Measurements from ENCODE around the gene CD300LG.
"Not testable (repeated sequence)": the region's sequence is repeated elsewhere in the genome, so short reads cannot be mapped to it uniquely, and the experiment has no call there.

Gene CD300LG

GRCh38 chr17:43846963-43847371 is at the start of gene CD300LG:
Gene CD300LG, plus strand, starts transcription at chr17:43847176. Its CDS starts 41 bp downstream, at chr17:43847217.
- DNase-seq (ENCODE audit: low spot score), result no peak

DNA sequence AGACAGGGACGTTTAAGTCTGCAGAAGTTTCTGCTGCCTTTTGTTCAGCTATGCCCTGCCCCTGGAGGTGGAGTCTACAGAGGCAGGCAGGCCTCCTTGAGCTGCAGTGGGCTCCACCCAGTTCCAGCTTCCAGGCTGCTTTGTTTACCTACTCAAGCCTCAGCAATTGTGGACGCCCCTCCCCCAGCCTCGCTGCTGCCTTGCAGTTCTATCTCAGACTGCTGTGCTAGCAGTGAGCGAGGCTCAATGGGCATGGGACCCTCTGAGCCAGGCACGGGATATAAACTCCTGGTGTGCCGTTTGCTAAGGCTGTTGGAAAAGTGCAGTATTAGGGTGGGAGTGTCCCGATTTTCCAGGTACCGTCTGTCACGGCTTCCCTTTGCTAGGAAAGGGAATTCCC is 49.0 kb upstream of the CD300LG start:
- not testable (repeated sequence) for DNase-seq (ENCODE audit: low spot score)

- no peak for DNase-seq (ENCODE audit: low spot score)
These were observed 47.9 kb upstream of the CD300LG start for GRCh38 chr17:43799047-43799446.

GRCh38 chr17:43800736-43801135 is 46.2 kb upstream of the CD300LG start:
- DNase-seq (ENCODE audit: low spot score), result no peak

- no peak for DNase-seq (ENCODE audit: low spot score)
These were observed 45.1 kb upstream of the CD300LG start for GRCh38 chr17:43801844-43802243.

DNA sequence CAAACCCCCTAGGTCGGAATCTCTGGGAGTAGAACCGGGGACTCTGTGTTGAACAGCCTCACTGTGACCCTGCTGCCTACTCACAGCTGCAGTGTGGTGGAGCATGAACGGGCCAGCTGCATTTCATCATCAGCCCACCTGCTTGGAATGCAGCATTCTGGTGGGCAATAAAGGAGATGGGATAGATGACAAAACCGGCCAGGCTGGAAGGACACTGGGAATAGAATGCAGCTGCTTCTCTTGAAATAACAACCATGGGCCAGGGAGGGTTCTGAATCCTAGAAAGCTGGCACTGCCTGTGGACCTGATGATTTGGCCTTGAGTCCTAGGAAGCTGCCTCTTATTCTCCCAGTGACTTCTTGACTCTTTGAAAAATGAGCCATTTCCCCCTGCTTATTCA is 43.2 kb upstream of the CD300LG start:
- no peak for DNase-seq (ENCODE audit: low spot score)

DNA sequence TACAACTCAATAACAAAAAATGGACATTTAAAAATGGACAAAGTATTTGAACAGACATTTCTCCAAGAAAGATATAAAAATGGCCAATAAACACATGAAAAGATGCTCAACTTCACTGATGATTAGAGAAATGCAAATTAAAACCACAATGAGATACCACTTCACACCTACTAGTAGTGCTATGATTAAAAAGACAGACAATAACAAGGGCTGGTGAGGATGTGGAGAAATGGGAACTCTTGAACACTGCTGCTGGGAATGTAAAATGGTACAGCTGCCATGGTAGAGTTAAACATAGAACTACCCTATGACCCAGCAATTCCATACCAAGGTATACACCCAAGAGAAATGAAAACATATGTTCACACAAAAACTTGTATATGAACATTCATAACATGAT is 41.9 kb upstream of the CD300LG start:
- no peak for DNase-seq (ENCODE audit: low spot score)

DNA sequence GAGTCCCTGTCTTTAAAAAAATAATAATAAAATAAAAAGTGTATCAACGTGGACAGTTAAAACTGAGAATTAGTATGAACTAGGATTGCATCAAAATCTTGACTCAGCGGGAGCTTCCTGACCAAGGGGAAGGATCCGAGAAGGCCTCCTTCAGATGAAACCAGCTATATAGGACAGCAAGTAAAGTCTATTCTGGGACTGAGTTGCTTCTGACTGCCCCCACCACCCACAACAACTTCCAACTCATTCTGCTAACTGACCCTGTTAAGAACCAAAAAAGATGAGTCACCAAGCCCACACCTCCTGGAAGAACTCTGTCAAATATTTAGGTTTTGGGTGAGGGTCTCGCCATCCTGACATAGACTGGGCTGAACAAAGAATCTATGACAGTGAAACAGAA is 38.9 kb upstream of the CD300LG start:
- no peak for DNase-seq (ENCODE audit: low spot score)

DNA sequence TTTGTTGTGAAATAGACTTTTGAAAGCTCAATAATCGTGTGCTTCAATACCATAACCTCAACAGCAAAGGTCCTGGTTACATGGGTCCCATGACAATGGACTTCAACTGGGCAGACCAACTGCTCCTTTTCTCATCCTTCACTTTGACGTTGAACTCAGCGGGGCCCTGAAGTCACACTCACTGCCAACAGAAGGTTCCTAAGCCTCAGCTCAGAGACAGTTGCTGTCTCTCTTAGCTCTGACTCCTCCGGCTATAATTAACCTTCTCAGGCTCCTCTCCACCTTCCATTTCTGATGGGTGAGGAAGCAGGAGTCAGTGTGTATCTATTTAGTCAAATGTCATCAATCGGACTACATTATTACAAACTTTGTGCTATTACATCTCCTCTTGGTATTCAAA is 37.9 kb upstream of the CD300LG start:
- no peak for DNase-seq (ENCODE audit: low spot score)

GRCh38 chr17:43810226-43810715 is 36.7 kb upstream of the CD300LG start:
- no peak for DNase-seq (ENCODE audit: low spot score)

DNA sequence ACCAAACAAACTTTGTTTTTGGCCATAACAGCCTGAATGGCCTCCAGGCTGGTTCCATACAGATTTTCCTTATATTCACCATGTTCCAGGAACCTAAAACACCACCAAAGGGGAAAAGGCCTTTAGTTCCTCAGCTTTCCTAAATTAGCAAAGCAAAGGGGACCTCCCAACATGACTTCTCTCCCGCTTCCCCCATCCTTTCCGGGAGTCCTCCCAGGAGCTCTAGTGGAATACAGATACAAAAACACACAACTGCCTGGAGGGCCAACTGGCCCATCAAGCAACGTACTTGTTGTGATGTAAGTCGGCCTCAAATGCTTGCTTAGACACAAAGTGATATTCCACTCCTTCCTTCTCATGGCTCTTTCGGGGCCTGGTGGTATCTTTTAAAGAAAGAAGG is 36.2 kb upstream of the CD300LG start:
- DNase-seq (ENCODE audit: low spot score), result no peak

GRCh38 chr17:43812396-43813265 is 34.3 kb upstream of the CD300LG start:
- no peak for DNase-seq (ENCODE audit: low spot score)

DNA sequence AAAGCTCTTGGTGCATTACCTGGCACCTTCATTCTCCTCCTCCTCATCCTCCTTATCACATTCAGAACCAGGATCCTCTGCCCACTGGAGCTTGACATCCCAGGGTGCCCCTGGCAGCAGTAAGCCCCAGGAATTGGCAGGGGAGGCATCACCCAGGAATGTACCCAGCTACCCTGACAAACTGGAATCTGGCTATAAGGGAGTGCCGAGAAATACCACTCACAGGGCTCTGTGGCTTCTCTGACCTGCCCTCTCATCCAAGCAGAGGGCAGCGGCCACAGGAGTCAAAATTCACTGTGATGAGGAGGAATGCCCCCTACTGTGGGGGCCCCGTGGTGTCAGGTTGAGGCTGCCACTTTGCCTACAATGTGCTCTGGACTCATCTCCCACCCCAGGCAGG is 33.6 kb upstream of the CD300LG start:
- DNase-seq (ENCODE audit: low spot score), result no peak

GRCh38 chr17:43814026-43814425 is 33.0 kb upstream of the CD300LG start:
- no peak for DNase-seq (ENCODE audit: low spot score)

DNA sequence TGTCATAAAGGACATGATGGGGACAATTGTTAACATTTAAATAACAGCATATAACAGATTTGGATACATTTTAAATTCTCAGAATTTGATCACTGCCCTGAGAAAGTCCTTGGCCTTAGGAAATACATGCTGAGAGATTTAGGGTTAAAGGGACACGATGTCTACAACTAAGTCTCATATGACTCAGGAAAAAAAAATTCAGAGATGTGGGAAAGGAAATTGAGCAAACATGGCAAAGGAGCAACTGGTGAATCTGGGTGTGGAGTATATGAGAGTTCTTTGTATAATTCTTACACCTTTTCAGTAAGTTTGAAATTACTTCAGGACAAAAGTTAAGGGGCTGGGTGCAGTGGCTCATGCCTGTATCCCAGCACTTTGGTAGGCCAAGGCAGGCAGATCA is 32.3 kb upstream of the CD300LG start:
- no peak for DNase-seq (ENCODE audit: low spot score)

- no peak for DNase-seq (ENCODE audit: low spot score)
These were observed 30.3 kb upstream of the CD300LG start for GRCh38 chr17:43816336-43817320.

GRCh38 chr17:43817826-43818225 is 29.1 kb upstream of the CD300LG start:
- no peak for DNase-seq (ENCODE audit: low spot score)

DNA sequence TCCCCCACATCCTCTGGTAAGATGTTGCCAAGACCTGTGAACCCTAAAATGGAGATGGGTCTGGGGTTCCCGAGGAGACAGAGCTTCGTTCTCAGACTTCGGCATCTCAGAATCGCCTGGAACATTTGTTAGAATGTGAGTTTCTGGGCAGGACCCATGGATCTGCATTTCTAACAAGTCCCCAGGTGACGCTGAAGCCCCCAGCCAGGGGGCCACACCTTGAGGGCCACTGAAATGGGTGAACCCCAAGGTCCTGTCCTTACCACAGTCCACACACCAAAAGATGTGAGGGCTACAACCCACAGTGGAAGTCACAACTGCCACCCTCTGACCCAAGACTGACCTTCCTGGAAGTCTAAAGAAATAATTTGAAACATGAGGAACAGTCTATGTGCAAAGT is 28.0 kb upstream of the CD300LG start:
- DNase-seq (ENCODE audit: low spot score), result no peak

- DNase-seq (ENCODE audit: low spot score), result no peak
These were observed 26.2 kb upstream of the CD300LG start for GRCh38 chr17:43820759-43821158.

GRCh38 chr17:43822570-43823190 is 24.3 kb upstream of the CD300LG start:
- no peak for DNase-seq (ENCODE audit: low spot score)

- DNase-seq (ENCODE audit: low spot score), result no peak
These were observed 23.5 kb upstream of the CD300LG start for GRCh38 chr17:43823350-43824084.

DNA sequence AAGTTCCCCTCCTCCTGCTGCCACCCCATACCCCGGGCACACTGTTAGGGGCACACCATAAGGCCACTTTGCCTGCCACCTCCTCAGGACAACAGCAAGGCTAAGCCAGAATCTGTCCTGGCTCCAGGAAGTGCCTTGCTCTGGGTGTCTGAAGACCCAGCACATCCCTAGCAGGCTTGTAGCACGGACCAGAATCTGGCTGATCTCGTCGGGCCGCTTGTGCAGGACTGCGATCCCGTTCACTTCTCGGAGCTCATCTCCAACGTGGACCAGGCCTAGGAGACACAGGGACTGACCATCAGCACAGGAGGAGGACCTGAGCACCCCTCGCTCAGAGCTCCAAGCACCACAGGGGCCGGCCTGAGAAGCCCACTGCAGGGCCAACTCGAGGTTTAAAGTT is 21.4 kb upstream of the CD300LG start:
- no peak for DNase-seq (ENCODE audit: low spot score)
